OCI-LY7 (cell line): Measurements from ENCODE around the gene DENND4A. TPM values are rescaled to one million over a fixed set of nuclear protein-coding genes. Genes with fewer than 3 reads are reported as not detected.

ENCODE experiments used
- BruUV-seq: library from RNA; stranded (reverse); fragments of 400-500 nt; replicated peaks from 2 replicates; lab custom pipeline; 2021; lab: Mats Ljungman, UMichigan
- CTCF ChIA-PET: fragments of 300-600 bp; sonication (Branson Sonifier 250); formaldehyde crosslinking; loops from one replicate; lab custom pipeline; 2022; ENCODE audit warnings: antibody characterized with exemption; ENCODE audit not compliant: unreplicated experiment; lab: Charles Lee
- POLR2A ChIA-PET: fragments of 300-600 bp; sonication (Branson Sonifier 250); formaldehyde crosslinking; loops from one replicate; lab custom pipeline; 2022; ENCODE audit warnings: antibody characterized with exemption; lab: Charles Lee
- DNase-seq: peaks from one replicate; pipeline ENCODE4 v3.0.0-alpha.2; 2015; ENCODE audit warnings: low spot score
- H2AFZ ChIP-seq: fragments of 200-600 bp; sonication (generic), shearing (Covaris generic); 2 replicates; pipeline ENCODE4 v1.6.1; 2014; ENCODE audit warnings: mild to moderate bottlenecking, antibody characterized with exemption, low read length, moderate library complexity
- H3K27ac ChIP-seq: fragments of 200-600 bp; sonication (generic); 2 replicates; pipeline ENCODE4 v1.5.1; 2014; ENCODE audit warnings: mixed run types, low read depth, mild to moderate bottlenecking, moderate library complexity, low read length, inconsistent platforms; ENCODE audit not compliant: poor library complexity, severe bottlenecking
- H3K36me3 ChIP-seq: fragments of 200-600 bp; sonication (generic); 2 replicates; pipeline ENCODE4 v1.6.1; 2014; ENCODE audit warnings: mild to moderate bottlenecking, antibody characterized with exemption, low read length, moderate library complexity, mixed read lengths; ENCODE audit not compliant: insufficient read depth
- H3K4me1 ChIP-seq: fragments of 200-600 bp; sonication (generic); 2 replicates; pipeline ENCODE4 v1.5.1; 2014; ENCODE audit warnings: mild to moderate bottlenecking, low read length; ENCODE audit not compliant: insufficient read depth, poor library complexity, severe bottlenecking
- H3K4me2 ChIP-seq: fragments of 200-600 bp; sonication (generic); 2 replicates; pipeline ENCODE4 v1.6.1; 2014; ENCODE audit warnings: mild to moderate bottlenecking, low read length
- H3K4me3 ChIP-seq: fragments of 200-600 bp; sonication (generic); 2 replicates; pipeline ENCODE4 v1.5.1; 2014; ENCODE audit warnings: mild to moderate bottlenecking, low read depth, low read length; ENCODE audit not compliant: poor library complexity, severe bottlenecking
- H3K79me2 ChIP-seq: fragments of 200-600 bp; sonication (generic); 2 replicates; pipeline ENCODE4 v1.6.1; 2016; ENCODE audit warnings: low read depth, mild to moderate bottlenecking, low read length, moderate library complexity, mixed read lengths; ENCODE audit not compliant: insufficient read depth
- H3K9me2 ChIP-seq: fragments of 200-600 bp; sonication (generic); 2 replicates; pipeline ENCODE4 v1.6.1; 2016; ENCODE audit warnings: mild to moderate bottlenecking, low read length, mixed read lengths; ENCODE audit not compliant: insufficient read depth
- H3K9me3 ChIP-seq: fragments of 200-600 bp; sonication (generic); 2 replicates; pipeline ENCODE4 v1.6.1; 2014; ENCODE audit warnings: mild to moderate bottlenecking, mixed run types, low read length, mixed read lengths
- H4K20me1 ChIP-seq: fragments of 200-600 bp; sonication (generic); 2 replicates; pipeline ENCODE4 v1.6.1; 2014; ENCODE audit warnings: mild to moderate bottlenecking, antibody characterized with exemption, low read length, moderate library complexity, mixed read lengths; ENCODE audit not compliant: insufficient read depth
- CTCF ChIP-seq: fragments of 200-600 bp; sonication (generic); conservative IDR thresholded peaks from 2 replicates; pipeline ENCODE4 v1.5.1; 2014; ENCODE audit warnings: mild to moderate bottlenecking, antibody characterized with exemption, low read length, moderate library complexity, mixed read lengths
- EZH2phosphoT487 ChIP-seq: fragments of 200-600 bp; sonication (generic); IDR thresholded peaks from 2 replicates; pipeline ENCODE4 v1.6.1; 2018; ENCODE audit warnings: low read depth, borderline replicate concordance, mild to moderate bottlenecking, mixed run types, antibody characterized with exemption, low read length, moderate library complexity, mixed read lengths
- intact Hi-C: fragments of 100-400 bp; cut with micrococcal nuclease; formaldehyde crosslinking; loops from one replicate; pipeline ENCODE4 v1.10.0; 2022; ENCODE audit not compliant: unreplicated experiment
- total RNA-seq, 2 experiments: library from RNA; depleted of rRNA in 1 of 2; stranded (reverse); fragments of >200 nt in 1 of 2; shearing (Covaris generic) in 1 of 2; gene quantifications; 2 replicates each; pipeline ENCODE4 v1.2.3, GENCODE V29; 2014 to 2022

DENND4A gene
- total RNA-seq, 2 experiments from 2014 or later, result 42.7 to 86.5 TPM

- intact Hi-C loops, result no loop called here
- Histone ChIP-seq H3K9me2 (no peaks in the 10 kb centered on the region), H3K79me2 (no peaks in the 10 kb centered on the region), H2AFZ (peak overlapping the region; percentile 65), H3K36me3 (no peaks in the 10 kb centered on the region), H4K20me1 (no peaks in the 10 kb centered on the region), H3K4me1 (peaks cover 14% of the 10 kb centered on the region), H3K9me3 (no peaks in the 10 kb centered on the region), H3K4me3 (no peak overlapping the region), H3K4me2 (no peak overlapping the region), H3K27ac (no peak overlapping the region)
- DNase-seq, result no peak
- no TSS peak for BruUV-seq
- TF ChIP-seq CTCF (no peak), EZH2phosphoT487 (no peak)
- POLR2A ChIA-PET, result interaction anchor here (0.7 to 1.6 kb wide), 5 partner anchors 14 to 85 kb away, joined by 3 to 6 read pairs (median 3); no protein-coding TSS in a partner anchor
- CTCF ChIA-PET, result no interaction called here
Observed at GRCh38 chr15:65833501-65834205, 41.6 kb upstream of the DENND4A start.

GRCh38 chr15:65832549-65833364, 40.7 kb upstream of the DENND4A start:
- Histone ChIP-seq H4K20me1 (no peaks in the 10 kb centered on the region), H3K4me2 (no peak overlapping the region; the same call in 1 of the 2 replicates), H3K9me3 (no peaks in the 10 kb centered on the region), H3K79me2 (no peaks in the 10 kb centered on the region), H3K27ac (no peak overlapping the region), H2AFZ (peak overlapping the region; percentile 65), H3K4me3 (no peak overlapping the region), H3K9me2 (no peaks in the 10 kb centered on the region), H3K36me3 (no peaks in the 10 kb centered on the region), H3K4me1 (peaks cover 16% of the 10 kb centered on the region)
- POLR2A ChIA-PET, result interaction anchor here (0.5 to 1.6 kb wide), 8 partner anchors 10 to 238 kb away, joined by 3 to 6 read pairs (median 3); no protein-coding TSS in a partner anchor
- BruUV-seq, result no TSS peak
- CTCF ChIA-PET, result interaction anchor here (1.0 kb wide), 1 partner anchor 9 kb away, joined by 5 read pairs; no protein-coding TSS in a partner anchor
- DNase-seq, result peak; percentile 13
- intact Hi-C loops, result no loop called here
- TF ChIP-seq CTCF (no peak), EZH2phosphoT487 (no peak)
